Tibial nerve (tissue), 4 donors: ENCODE measurements around the gene METTL16. TPM values are rescaled to one million over a fixed set of nuclear protein-coding genes. Genes with fewer than 3 reads are reported as not detected.

Source experiments
- DNase-seq, 2 donors: peaks; one replicate each; pipeline ENCODE4 v3.0.0-alpha.2; 2019; ENCODE audit warnings: low spot score in 2 of 2
- H3K27ac ChIP-seq, 4 donors: fragments of 200-600 bp; sonication (generic) in 3 of 4; one replicate each; pipeline ENCODE4 v1.5.1; 2017 to 2019; ENCODE audit warnings: mild to moderate bottlenecking in 1 of 4
- H3K27me3 ChIP-seq, 2 donors: fragments of 200-600 bp; sonication (generic) in 1 of 2; one replicate each; pipeline versions ENCODE4 v1.5.1 to v1.6.0; 2017 to 2019
- H3K36me3 ChIP-seq, 3 donors: fragments of 200-600 bp; sonication (generic); one replicate each; pipeline ENCODE4 v1.5.1; 2018 to 2019
- H3K4me1 ChIP-seq, 4 donors: fragments of 200-600 bp; sonication (generic) in 3 of 4; one replicate each; pipeline ENCODE4 v1.5.1; 2017 to 2019
- H3K4me3 ChIP-seq, 4 donors: fragments of 200-600 bp; sonication (generic) in 3 of 4; one replicate each; pipeline ENCODE4 v1.5.1; 2017 to 2019; ENCODE audit warnings: mild to moderate bottlenecking in 1 of 4, moderate library complexity in 1 of 4
- H3K9me3 ChIP-seq, 4 donors: fragments of 200-600 bp; sonication (generic) in 3 of 4; one replicate each; pipeline ENCODE4 v1.5.1; 2017 to 2019
- CTCF ChIP-seq, 5 experiments: fragments of 200-600 bp in 3 of 5; fragments of 450-650 bp in 2 of 5; sonication (generic) in 3 of 5; IDR thresholded peaks; one replicate each; pipeline ENCODE4 v1.5.1; 2016 to 2019; ENCODE audit warnings: antibody characterized with exemption in 5 of 5, mild to moderate bottlenecking in 3 of 5, moderate library complexity in 2 of 5
- EP300 ChIP-seq, 2 donors: sonication (generic); formaldehyde crosslinking; IDR thresholded peaks; one replicate each; pipeline ENCODE4 v1.6.1; 2017; ENCODE audit warnings: antibody characterized with exemption in 2 of 2, mild to moderate bottlenecking in 1 of 2
- POLR2A ChIP-seq, 2 donors: fragments of 450-650 bp; IDR thresholded peaks; one replicate each; pipeline ENCODE4 v1.6.1; 2017; ENCODE audit warnings: antibody characterized with exemption in 2 of 2, mild to moderate bottlenecking in 2 of 2, moderate library complexity in 2 of 2
- WGBS, 2 donors: methylation state at CpG; one replicate each; pipeline ENCODE4 v1.1.5; 2018; 5-methylcytosine and 5-hydroxymethylcytosine counted together
- total RNA-seq, 4 donors: library from RNA; depleted of rRNA; stranded (reverse); fragments of >200 nt; gene quantifications; one replicate each; pipeline ENCODE4 v1.1.0, GENCODE V29; 2016

METTL16 gene
- total RNA-seq, 4 donors from 2014 or later: 26.5 to 38.1 (median 33.9) TPM

- no peak for TF ChIP-seq EP300 (IDR thresholded peaks at IDR 0.05)
- no peak for TF ChIP-seq POLR2A (IDR thresholded peaks at IDR 0.05)
- no peak for TF ChIP-seq CTCF (IDR thresholded peaks at IDR 0.05)
- H3K27me3 ChIP-seq: no peaks in the 10 kb centered on the region
- H3K4me3 ChIP-seq: no peak overlapping the region
- peaks cover 0 to 72% (median 43%) of the 10 kb centered on the region in 4 donors for H3K4me1 ChIP-seq
- no peak for DNase-seq
- H3K9me3 ChIP-seq: no peaks in the 10 kb centered on the region
- no peaks in the 10 kb centered on the region for H3K36me3 ChIP-seq
- WGBS, 2 donors: 87 to 96% methylated on average over 4 of the region's 4 CpGs
- H3K27ac ChIP-seq: peak overlapping the region in 3 of 4 donors; percentile 99
Measured at GRCh38 chr17:2403044-2403443, 108.6 kb downstream of the METTL16 start.

GRCh38 chr17:2402544-2402943 is 109.1 kb downstream of the METTL16 start:
- 23 to 30% methylated on average over 9 to 15 of the region's 15 CpGs for WGBS, 2 donors
- no peak for TF ChIP-seq POLR2A (IDR thresholded peaks at IDR 0.05)
- TF ChIP-seq EP300 (IDR thresholded peaks at IDR 0.05): no peak
- TF ChIP-seq CTCF (IDR thresholded peaks at IDR 0.05): no peak
- H3K36me3 ChIP-seq: no peaks in the 10 kb centered on the region
- H3K4me1 ChIP-seq: peaks cover 0 to 72% (median 47%) of the 10 kb centered on the region in 4 donors
- peak overlapping the region; percentile 82 to 91 (median 84) for H3K4me3 ChIP-seq
- no peak for DNase-seq
- no peaks in the 10 kb centered on the region for H3K27me3 ChIP-seq
- H3K9me3 ChIP-seq: no peaks in the 10 kb centered on the region
- peak overlapping the region; percentile 96 to 99 (median 99) for H3K27ac ChIP-seq

GRCh38 chr17:2401426-2402221 is 110.1 kb downstream of the METTL16 start:
- Histone ChIP-seq H3K9me3 (no peaks in the 10 kb centered on the region), H3K27me3 (no peaks in the 10 kb centered on the region), H3K27ac (peak overlapping the region; percentile 96 to 99 (median 99)), H3K4me1 (peaks cover 0 to 72% (median 49%) of the 10 kb centered on the region in 4 donors), H3K36me3 (no peaks in the 10 kb centered on the region), H3K4me3 (peak overlapping the region; percentile 82 to 91 (median 84))
- peak; percentile 100 for DNase-seq
- TF ChIP-seq CTCF (IDR thresholded peaks at IDR 0.05) (peak in 2 of 5 experiments; percentile 57 to 61), EP300 (IDR thresholded peaks at IDR 0.05) (peak; percentile 92 to 93), POLR2A (IDR thresholded peaks at IDR 0.05) (peak in 1 of 2 donors; percentile 70)
- WGBS, 2 donors: 0% methylated on average over 46 to 55 of the region's 72 CpGs

GRCh38 chr17:2400877-2401425 is 110.7 kb downstream of the METTL16 start, which contains the start of gene MNT:
Gene MNT (minus strand): TSS chr17:2401060. CDS start chr17:2400712, 348 bp downstream.
- Histone ChIP-seq H3K36me3 (no peaks in the 10 kb centered on the region), H3K9me3 (no peaks in the 10 kb centered on the region), H3K27me3 (no peaks in the 10 kb centered on the region), H3K27ac (peak within 1 kb of the TSS; percentile 96 to 99 (median 99)), H3K4me3 (peak within 1 kb of the TSS; percentile 82 to 91 (median 84)), H3K4me1 (peaks cover 5 to 72% (median 52%) of the 10 kb centered on the region in 4 donors)
- peak; percentile 88 to 90 for DNase-seq
- TF ChIP-seq EP300 (IDR thresholded peaks at IDR 0.05): peak; percentile 79 to 90
- TF ChIP-seq POLR2A (IDR thresholded peaks at IDR 0.05): peak; percentile 78 to 93
- peak in 2 of 5 experiments; percentile 7 to 16 for TF ChIP-seq CTCF (IDR thresholded peaks at IDR 0.05)
- 0% methylated on average over 23 to 26 of the region's 51 CpGs for WGBS, 2 donors

- peaks cover 5 to 72% (median 52%) of the 10 kb centered on the region in 4 donors for H3K4me1 ChIP-seq
- peak overlapping the region; percentile 96 to 99 (median 99) for H3K27ac ChIP-seq
- no peaks in the 10 kb centered on the region for H3K27me3 ChIP-seq
- no peak for TF ChIP-seq CTCF (IDR thresholded peaks at IDR 0.05)
- TF ChIP-seq EP300 (IDR thresholded peaks at IDR 0.05): no peak
- TF ChIP-seq POLR2A (IDR thresholded peaks at IDR 0.05): no peak
- 0 to 1% methylated on average over 40 to 42 of the region's 43 CpGs for WGBS, 2 donors
- no peak for DNase-seq
- H3K9me3 ChIP-seq: no peaks in the 10 kb centered on the region
- H3K4me3 ChIP-seq: peak overlapping the region; percentile 82 to 91 (median 84)
- no peaks in the 10 kb centered on the region for H3K36me3 ChIP-seq
Measured at GRCh38 chr17:2400474-2400866, 111.2 kb downstream of the METTL16 start.
